ENCODE data around the gene FRMPD1. TPM values are rescaled to one million over a fixed set of nuclear protein-coding genes. Genes with fewer than 3 reads are reported as not detected.
A peak's percentile ranks its signal among the peaks of the same experiment; 100 is the strongest.

FRMPD1 gene
- total RNA-seq, 1 donor from 2014 or later, result 0.31 TPM

DNA sequence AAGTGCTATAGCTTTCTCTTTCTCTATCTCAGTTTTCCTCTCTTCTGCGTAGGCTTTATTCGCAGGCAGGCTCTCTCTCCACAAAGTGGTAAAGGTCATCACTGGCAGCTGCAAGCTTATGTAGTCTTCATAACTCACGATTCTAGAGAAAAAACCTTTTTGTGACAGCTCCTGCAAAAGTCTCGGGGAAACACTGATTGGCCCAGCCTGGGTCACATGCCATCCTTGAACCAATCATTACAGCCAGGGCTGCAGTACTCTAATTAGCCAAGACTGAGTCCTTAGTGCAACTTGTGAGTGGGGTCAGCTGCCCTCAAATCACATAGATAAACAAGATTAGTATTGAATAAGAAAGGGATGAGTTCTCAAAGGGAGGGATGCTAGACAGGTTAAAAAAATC, 18.3 kb upstream of the FRMPD1 start:
- Mint-ChIP-seq H3K27ac (no peak overlapping the region), H3K4me3 (ENCODE audit: low read depth) (no peak overlapping the region), H3K9me3 (ENCODE audit: low read depth) (no peaks in the 10 kb centered on the region), H3K36me3 (ENCODE audit: insufficient read depth) (no peaks in the 10 kb centered on the region), H3K27me3 (peaks cover 13% of the 10 kb centered on the region), H3K4me1 (ENCODE audit: low read depth) (no peaks in the 10 kb centered on the region)
- DNase-seq (ENCODE audit: low spot score, unreplicated experiment), result no peak
- TF ChIP-seq, protein P1, sequence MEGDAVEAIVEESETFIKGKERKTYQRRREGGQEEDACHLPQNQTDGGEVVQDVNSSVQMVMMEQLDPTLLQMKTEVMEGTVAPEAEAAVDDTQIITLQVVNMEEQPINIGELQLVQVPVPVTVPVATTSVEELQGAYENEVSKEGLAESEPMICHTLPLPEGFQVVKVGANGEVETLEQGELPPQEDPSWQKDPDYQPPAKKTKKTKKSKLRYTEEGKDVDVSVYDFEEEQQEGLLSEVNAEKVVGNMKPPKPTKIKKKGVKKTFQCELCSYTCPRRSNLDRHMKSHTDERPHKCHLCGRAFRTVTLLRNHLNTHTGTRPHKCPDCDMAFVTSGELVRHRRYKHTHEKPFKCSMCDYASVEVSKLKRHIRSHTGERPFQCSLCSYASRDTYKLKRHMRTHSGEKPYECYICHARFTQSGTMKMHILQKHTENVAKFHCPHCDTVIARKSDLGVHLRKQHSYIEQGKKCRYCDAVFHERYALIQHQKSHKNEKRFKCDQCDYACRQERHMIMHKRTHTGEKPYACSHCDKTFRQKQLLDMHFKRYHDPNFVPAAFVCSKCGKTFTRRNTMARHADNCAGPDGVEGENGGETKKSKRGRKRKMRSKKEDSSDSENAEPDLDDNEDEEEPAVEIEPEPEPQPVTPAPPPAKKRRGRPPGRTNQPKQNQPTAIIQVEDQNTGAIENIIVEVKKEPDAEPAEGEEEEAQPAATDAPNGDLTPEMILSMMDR (IDR thresholded peaks at IDR 0.05; ENCODE audit: unreplicated experiment), result no peak

DNA sequence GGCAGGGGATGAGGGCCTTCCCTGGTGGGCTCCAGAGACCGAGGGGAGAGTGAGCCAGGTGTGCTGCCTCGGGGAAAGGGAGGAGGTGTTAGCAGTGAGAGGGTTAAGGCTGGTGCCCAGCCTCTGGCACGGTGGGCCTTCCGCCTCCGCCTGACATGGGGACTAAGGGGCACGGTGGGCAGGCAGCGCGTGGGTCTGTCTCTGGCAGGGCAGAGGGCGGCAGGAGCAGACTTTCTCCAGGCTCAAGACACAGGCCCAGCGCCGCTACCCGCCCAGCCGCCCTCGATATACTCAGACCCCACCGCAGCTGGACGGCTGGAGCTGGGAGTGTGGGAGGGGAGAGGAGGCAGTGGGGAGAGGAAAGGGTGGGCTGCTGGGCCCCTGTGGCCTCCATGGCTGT, 14.9 kb upstream of the FRMPD1 start:
- peaks cover 12% of the 10 kb centered on the region for H3K27me3 Mint-ChIP-seq
- H3K9me3 Mint-ChIP-seq (ENCODE audit: low read depth), result no peaks in the 10 kb centered on the region
- H3K27ac Mint-ChIP-seq, result no peak overlapping the region
- DNase-seq (ENCODE audit: low spot score, unreplicated experiment), result no peak
- no peak overlapping the region for H3K4me3 Mint-ChIP-seq (ENCODE audit: low read depth)
- H3K36me3 Mint-ChIP-seq (ENCODE audit: insufficient read depth), result no peaks in the 10 kb centered on the region
- no peaks in the 10 kb centered on the region for H3K4me1 Mint-ChIP-seq (ENCODE audit: low read depth)
- TF ChIP-seq, protein P1 (IDR thresholded peaks at IDR 0.05; ENCODE audit: unreplicated experiment), result no peak

DNA sequence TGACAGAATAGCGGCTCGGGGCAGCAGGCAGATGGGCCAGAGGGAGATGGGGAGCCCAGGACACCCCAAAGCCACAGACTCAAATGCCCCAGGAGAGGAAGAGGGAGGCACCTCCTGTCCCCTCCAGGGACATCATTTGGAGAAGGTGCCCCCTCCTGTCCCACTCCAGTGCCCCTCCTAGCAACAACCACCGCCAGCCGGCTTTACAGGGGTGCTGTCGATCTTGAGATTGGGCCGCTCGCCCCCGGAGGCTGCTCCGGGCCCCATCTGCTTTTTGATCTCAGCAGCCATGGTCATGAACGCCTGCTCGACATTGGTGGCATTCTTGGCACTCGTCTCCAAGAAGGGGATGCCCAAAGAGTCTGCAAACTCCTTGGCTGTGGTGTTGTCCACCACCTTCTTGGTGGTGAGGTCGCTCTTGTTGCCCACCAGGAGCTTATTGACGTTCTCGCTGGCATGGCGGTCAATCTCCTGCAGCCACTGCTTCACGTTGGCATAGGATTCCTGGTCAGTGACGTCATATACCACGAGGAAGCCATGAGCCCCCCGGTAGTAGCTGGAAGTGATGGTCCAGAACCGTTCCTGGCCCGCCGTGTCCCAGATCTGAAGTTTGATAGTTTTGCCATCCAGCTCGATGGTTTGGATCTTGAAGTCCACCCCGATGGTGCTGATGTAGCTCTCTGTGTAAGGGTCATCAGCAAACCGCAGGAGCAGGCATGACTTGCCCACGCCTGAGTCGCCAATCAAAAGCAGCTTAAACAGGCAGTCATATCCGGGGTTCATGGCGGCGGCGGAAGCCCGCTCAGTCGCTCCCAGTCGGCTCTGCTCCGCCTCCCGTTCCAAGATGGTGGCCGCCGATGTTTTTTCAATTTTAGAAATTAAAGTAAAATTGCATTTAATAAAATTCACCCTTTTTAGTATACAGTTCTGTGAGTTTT, 14.0 kb upstream of the FRMPD1 start:
- peaks cover 20% of the 10 kb centered on the region for H3K27me3 Mint-ChIP-seq
- TF ChIP-seq, protein P1 (IDR thresholded peaks at IDR 0.05; ENCODE audit: unreplicated experiment), result no peak
- no peaks in the 10 kb centered on the region for H3K9me3 Mint-ChIP-seq (ENCODE audit: low read depth)
- no peaks in the 10 kb centered on the region for H3K36me3 Mint-ChIP-seq (ENCODE audit: insufficient read depth)
- no peak for DNase-seq (ENCODE audit: low spot score, unreplicated experiment)
- H3K4me3 Mint-ChIP-seq (ENCODE audit: low read depth), result no peak overlapping the region
- H3K4me1 Mint-ChIP-seq (ENCODE audit: low read depth), result no peaks in the 10 kb centered on the region
- no peak overlapping the region for H3K27ac Mint-ChIP-seq

DNA sequence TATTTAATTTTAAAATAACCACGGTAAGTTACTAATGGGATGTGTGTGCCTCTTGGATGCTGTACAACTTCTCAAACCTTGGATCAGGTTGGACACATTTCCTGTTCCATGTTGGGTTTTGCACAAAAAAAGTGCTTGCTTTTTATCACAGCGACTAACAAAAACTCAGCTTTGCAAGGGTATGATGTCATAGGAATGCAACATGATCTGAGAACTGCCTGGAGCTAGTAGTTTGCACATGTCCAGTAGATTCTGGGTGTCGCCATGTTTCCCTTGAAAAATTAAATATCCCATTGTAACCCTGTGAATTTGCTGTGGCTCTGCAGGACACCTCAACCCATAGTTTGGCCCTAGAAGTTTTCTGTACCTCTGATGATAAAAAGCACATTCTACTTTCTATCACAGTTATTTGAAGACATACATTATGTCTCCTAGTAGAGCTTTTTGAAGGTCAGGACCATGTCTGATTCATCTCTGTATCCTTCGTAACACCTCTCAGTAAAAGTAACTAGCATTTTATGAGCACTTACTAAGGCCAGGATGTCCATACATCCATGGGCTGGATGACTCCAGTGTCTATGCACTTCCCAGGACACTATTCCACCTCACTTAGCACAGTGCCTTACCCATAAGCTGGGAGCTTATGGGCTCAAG, 11.5 kb upstream of the FRMPD1 start:
- Mint-ChIP-seq H3K4me3 (ENCODE audit: low read depth) (no peak overlapping the region), H3K27ac (no peak overlapping the region), H3K36me3 (ENCODE audit: insufficient read depth) (no peaks in the 10 kb centered on the region), H3K4me1 (ENCODE audit: low read depth) (no peaks in the 10 kb centered on the region), H3K27me3 (peaks cover 32% of the 10 kb centered on the region), H3K9me3 (ENCODE audit: low read depth) (no peaks in the 10 kb centered on the region)
- TF ChIP-seq, protein P1 (IDR thresholded peaks at IDR 0.05; ENCODE audit: unreplicated experiment), result no peak
- DNase-seq (ENCODE audit: low spot score, unreplicated experiment), result no peak

DNA sequence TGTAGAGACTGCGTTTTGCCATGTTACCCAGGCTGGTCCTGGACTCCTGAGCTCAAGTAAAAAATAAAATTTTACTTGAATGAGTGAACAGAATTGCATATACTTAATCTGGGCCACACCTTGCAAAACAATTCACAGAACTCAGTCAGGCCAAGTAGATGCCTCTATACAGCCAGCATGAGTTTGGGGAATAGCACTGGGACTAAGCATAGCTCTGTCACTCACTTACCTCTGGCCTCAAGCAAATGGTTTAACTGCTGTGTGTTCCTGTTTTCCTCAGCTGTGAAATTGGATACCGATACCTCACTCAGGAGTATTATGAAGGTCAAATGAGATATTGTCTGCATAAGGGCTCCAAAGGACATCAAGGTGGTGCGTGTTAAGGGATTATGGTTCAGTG, 10.9 kb upstream of the FRMPD1 start:
- peak overlapping the region; percentile 22 for H3K27ac Mint-ChIP-seq
- no peaks in the 10 kb centered on the region for H3K36me3 Mint-ChIP-seq (ENCODE audit: insufficient read depth)
- TF ChIP-seq, protein P1 (IDR thresholded peaks at IDR 0.05; ENCODE audit: unreplicated experiment), result no peak
- H3K4me3 Mint-ChIP-seq (ENCODE audit: low read depth), result no peak overlapping the region
- no peak for DNase-seq (ENCODE audit: low spot score, unreplicated experiment)
- no peaks in the 10 kb centered on the region for H3K9me3 Mint-ChIP-seq (ENCODE audit: low read depth)
- H3K4me1 Mint-ChIP-seq (ENCODE audit: low read depth), result no peaks in the 10 kb centered on the region
- H3K27me3 Mint-ChIP-seq, result peaks cover 32% of the 10 kb centered on the region

All from progenitor cell of endocrine pancreas (in vitro differentiated cells).